Spleen (tissue), 7 donors: ENCODE data around the gene GRPEL1.

Experiments
- CTCF ChIP-seq, 11 experiments: fragments of 200-600 bp in 7 of 11; fragments of 450-650 bp in 4 of 11; sonication (generic) in 4 of 11; IDR thresholded peaks in 8 of 11; conservative IDR thresholded peaks in 3 of 11; 1 replicate in 7 of 11; 2 replicates in 4 of 11; pipeline versions ENCODE4 v1.4.0 to v1.8.0; 2016 to 2021; ENCODE audit warnings: antibody characterized with exemption in 11 of 11, inconsistent platforms in 4 of 11, mild to moderate bottlenecking in 1 of 11
- POLR2AphosphoS5 ChIP-seq, 3 donors: sonication (generic); formaldehyde crosslinking; IDR thresholded peaks; one replicate each; pipeline ENCODE4 v1.5.1; 2017; ENCODE audit warnings: antibody characterized with exemption in 3 of 3
- donor health status: DM: no; HTN: no; CAD: no; lungs with moderate emphysema.
- donor health status: DM: no; HTN: no; CAD: no.
- donor health status: DM: no; HTN: no; CAD: no.

- TF ChIP-seq POLR2AphosphoS5 (IDR thresholded peaks at IDR 0.05) = no peak
- no peak for TF ChIP-seq CTCF (IDR thresholded peaks at IDR 0.05 in 8 of 11, conservative IDR thresholded peaks at IDR 0.05 in 3 of 11)
These were observed 20.9 kb downstream of the GRPEL1 start for GRCh38 chr4:7046971-7047370.
